HG03060 (cell line): ENCODE data around the gene OCIAD1.
"Not testable (repeated sequence)": the region's sequence is repeated elsewhere in the genome, so short reads cannot be mapped to it uniquely, and the experiment has no call there.

Source experiments
- ATAC-seq: cut with Tn5 transposase; IDR thresholded peaks from one replicate; pipeline ENCODE4 v1.9.1; 2021; ENCODE audit warnings: low read depth, moderate number of reproducible peaks; ENCODE audit not compliant: unreplicated experiment

The OCIAD1 gene

GRCh38 chr4:48830706-48831531 lies at the start of gene OCIAD1:
TSS of gene OCIAD1 (plus strand) at chr4:48831088. CDS start at chr4:48832625, 1,537 bp downstream.
- ATAC-seq = peak; percentile 98

DNA sequence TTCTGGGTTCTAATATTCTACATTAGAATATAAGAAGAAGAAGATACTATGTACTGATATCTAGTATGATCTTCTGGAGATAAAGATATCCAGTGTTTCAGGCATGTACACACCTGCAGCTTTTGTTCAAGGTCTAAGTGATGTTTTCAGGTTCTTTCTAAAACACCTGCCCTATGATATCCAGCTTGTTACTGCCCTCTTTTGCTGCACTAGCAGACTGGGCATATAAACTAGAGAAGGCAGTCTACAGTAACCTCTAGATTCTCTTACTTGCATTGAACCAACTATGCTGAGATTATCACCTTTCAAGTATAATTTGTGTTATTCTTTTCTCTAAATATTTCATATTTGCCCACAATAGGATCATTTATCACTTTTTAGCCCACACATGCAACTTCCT lies 48.9 kb upstream of the OCIAD1 start:
- no peak for ATAC-seq

DNA sequence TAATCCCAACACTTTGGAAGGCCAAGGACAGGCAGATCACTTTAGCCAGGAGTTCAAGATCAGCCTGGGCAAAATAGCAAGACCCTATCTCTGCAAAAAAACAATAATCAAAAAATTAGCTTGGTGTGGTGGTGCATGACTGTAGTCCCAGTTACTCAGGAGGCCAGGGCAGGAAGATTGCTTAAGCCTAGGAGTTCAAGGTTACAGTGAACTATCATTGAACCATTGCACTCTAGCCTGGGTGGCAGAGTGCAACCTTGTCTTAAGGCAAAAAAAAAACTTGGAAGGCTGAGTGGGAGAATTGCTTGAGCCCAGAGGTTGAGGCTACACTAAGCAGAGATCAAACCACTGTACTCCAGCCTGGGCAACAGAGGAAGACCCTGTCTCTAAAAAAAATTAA lies 45.6 kb upstream of the OCIAD1 start:
- ATAC-seq = no peak

DNA sequence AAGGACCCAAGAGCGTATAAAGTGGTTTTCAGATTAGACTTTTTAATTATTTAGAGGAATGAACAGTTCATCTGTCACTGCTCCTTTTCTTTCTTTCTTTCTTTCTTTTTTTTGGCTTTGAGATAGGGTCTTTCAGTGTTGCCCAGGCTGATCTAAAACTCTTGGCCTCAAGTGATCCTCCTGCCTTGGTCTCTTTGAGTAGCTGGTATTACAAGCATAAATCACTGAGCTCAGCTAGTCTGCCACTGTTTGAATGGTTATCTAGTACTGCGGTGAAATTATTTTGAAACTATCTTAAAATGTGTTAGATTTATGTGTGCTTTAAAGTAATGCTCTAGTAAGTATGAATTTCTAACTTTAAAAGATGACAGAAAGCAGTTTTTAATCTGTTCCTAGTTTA lies 44.3 kb upstream of the OCIAD1 start:
- ATAC-seq = no peak

- no peak for ATAC-seq
Observed at GRCh38 chr4:48787056-48787455, 43.8 kb upstream of the OCIAD1 start.

- ATAC-seq = no peak
Observed at GRCh38 chr4:48790561-48790960, 40.3 kb upstream of the OCIAD1 start.

- no peak for ATAC-seq
Observed at GRCh38 chr4:48791313-48791712, 39.6 kb upstream of the OCIAD1 start.

- no peak for ATAC-seq
Observed at GRCh38 chr4:48792348-48793006, 38.4 kb upstream of the OCIAD1 start.

DNA sequence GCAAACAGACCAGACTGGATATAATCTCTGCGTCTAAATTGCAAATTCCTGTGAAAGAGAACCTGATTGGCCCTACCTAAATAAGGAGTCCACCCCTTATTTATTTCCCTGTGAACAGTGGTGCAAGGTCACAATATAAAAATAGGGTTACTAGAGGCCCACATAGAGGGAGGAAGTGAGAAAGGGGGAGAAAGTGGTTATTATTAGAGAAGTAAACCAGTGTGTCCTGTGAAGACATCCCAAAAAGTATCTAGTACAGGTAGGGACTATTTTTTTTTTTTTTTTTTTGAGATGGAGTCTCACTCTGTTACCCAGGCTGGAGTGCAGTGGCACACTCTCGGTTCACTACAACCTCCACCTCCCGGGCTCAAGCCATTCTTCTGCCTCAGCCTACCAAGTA lies 35.8 kb upstream of the OCIAD1 start:
- no peak for ATAC-seq

DNA sequence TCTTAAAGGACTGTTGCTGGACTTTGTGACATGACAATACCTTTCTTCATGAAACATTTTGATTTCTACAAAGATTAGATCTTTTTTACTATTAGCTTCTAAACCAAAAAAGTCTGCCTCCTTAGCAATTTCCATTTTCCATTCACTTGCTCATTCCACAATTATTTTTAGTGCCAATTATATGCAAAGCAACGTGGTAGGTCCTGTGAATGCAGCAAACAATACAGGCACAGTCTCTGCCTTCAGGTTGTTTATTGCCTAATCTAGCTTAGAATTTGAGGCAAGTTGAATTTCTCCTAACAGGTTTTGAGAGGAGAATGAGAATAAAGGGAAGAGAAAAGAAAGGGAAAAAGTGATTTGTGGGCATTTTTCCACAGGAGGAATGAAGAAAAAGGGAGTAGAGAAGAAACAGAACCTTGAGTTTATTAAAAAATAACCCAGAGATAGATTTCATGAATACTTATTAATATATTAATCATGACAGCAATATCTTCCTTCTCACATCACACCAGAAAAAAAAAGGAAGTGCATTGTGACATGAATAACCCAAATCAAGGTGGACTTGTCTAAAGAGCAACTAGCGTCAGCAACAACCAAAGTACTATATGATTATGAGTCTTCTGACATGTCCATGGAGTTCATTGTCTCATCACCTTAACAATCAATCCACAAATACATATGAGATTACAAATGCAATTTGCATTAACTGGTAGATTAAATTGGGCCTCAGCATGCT lies 34.5 kb upstream of the OCIAD1 start:
- no peak for ATAC-seq

DNA sequence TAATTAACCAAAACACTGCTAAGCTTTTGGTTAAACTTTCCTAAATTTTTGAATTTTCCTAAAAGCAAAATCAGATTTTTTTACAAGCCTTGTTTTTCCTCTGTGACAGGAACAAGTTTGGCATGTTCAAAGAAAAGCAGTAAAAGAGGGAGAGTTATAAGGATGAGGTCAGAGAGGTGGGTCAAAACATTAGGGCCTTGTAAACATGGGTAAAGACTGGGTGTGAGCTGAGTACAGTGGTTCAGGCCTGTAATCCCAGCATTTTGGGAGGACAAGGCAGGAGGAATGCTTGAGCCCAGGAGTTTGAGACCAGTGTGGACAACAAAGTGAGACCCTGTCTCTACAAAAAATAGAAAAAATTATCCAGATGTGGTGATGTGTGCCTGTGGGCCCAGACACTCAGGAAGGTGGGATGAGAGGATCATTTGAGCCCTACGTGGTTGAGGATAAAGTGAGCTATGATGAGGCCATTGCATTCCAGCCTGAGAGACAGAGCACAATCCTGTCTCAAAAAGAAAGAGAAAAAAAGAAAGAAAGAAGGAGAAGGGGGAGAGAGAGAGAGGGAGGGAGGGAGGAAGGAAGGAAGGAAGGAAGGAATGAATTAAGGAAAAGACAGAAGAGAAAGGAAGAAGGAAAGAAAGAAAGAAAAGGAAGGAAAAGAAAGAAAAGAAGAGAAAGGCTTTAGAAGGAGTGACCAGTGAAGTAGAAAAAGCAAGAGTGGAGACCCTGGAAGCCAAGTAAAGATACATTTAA lies 33.8 kb upstream of the OCIAD1 start:
- ATAC-seq = no peak

DNA sequence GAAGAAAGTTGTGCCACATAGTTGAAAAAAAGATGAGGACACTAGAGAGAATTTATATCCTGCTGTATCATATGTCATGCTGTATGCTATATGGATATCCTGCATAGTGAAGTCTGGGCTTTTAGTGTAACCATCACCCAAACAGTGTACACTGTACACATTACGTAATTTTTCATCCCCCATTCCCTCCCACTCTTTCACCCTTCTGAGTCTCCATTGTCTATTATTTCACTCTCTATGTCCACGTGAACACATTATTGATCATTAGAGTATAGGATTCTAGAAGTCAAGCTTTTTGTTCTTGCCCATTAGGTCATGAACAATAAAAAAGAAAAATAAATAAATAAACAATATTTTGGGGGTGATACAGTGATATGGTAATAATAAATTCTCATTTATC lies 32.8 kb upstream of the OCIAD1 start:
- ATAC-seq = no peak

DNA sequence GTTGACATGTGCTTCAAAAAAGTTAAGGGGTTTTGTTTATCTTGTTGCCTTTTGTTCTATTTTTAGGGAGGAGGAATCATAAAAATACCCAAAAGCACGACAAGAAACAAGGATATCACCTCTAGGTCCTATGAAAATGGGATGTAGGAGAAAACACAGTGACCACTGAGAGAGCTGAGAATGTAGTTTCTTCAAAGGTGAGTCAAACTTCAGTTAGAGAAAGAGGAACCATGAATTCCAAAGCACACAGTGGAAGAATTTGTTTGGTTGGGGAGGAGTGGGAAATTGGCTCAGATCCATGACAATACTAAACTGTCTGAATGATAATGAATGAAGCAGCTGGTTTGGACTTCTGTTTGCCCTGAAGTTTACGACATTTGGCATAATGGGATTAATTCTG lies 31.7 kb upstream of the OCIAD1 start:
- no peak for ATAC-seq

- ATAC-seq = not testable (repeated sequence)
Observed at GRCh38 chr4:48800155-48800554, 30.7 kb upstream of the OCIAD1 start.

DNA sequence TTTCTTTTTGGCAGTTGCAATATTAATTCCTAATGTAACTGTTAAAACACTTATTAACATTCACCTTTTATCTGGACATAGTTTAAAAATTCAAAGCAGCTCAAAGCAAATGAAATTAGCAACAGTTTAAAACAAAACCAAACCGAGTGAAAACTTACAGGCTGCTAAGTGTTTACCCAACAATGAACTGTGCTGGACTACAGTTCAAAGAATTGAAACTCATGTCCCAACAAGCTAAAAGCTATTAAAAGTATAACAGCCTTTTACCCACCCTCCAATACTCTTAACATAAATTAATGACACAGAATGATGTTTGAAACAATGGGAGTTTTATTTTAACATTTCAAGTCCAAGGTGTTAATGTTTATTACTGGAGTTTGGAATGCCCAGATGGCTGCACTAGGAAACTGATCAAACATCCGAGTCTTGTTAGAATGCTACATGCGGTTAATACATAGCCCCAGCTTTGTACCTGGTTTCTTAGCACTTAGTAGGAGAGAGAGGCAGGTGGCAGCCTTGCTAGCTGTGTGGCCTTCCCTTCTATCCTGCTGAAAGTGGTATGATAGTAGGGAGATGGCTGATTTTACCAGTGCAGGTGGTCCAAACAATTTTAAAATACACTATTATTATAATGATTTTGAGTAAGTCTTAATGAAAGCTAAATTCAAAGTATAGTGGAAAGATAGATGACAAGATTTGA lies 29.7 kb upstream of the OCIAD1 start:
- no peak for ATAC-seq

- no peak for ATAC-seq
Observed at GRCh38 chr4:48804584-48805301, 26.1 kb upstream of the OCIAD1 start.

DNA sequence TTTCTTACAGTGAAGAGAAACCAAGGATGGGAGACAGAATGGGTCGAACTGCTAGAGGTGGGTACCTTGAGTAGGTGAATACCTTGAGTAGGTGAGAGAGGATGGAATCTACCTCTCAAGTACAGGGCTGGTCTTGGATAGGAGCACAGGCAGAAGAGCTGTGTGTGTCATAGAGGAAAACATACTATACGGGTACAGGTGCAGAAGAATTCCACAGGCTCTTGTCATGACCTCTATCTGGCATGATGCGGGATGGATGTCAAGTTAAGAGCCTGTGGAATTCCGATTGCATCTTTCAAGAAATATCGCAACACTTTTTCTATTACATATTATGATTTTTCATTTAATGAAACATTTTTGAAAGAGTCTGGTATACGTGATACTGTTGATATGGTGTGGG lies 18.0 kb upstream of the OCIAD1 start:
- no peak for ATAC-seq

- no peak for ATAC-seq
Observed at GRCh38 chr4:48813964-48814363, 16.9 kb upstream of the OCIAD1 start.

GRCh38 chr4:48815483-48815882 lies 15.4 kb upstream of the OCIAD1 start:
- ATAC-seq = no peak
